ENCODE results near the gene KIF18A.
"Not testable (repeated sequence)": the region's sequence is repeated elsewhere in the genome, so short reads cannot be mapped to it uniquely, and the experiment has no call there.

The KIF18A gene

GRCh38 chr11:28107750-28108618 lies at the start of gene KIF18A, which contains the start of gene METTL15:
Gene KIF18A (minus strand): TSS chr11:28108156. CDS start chr11:28097947, 10,209 bp downstream.
Gene METTL15 (plus strand): TSS chr11:28108388. CDS start chr11:28113335, 4,947 bp downstream.
- in situ Hi-C loops (cut with MboI; ENCODE audit: low sequenced_read_pairs) = no loop called here

GRCh38 chr11:28153586-28153985 lies 45.6 kb upstream of the KIF18A start:
- in situ Hi-C loops (cut with MboI; ENCODE audit: low sequenced_read_pairs) = no loop called here

- in situ Hi-C loops (cut with MboI; ENCODE audit: low sequenced_read_pairs) = no loop called here
Measured at GRCh38 chr11:28152743-28153142, 44.8 kb upstream of the KIF18A start.

- in situ Hi-C loops (cut with MboI; ENCODE audit: low sequenced_read_pairs) = no loop called here
Measured at GRCh38 chr11:28146123-28146751, 38.3 kb upstream of the KIF18A start.

- in situ Hi-C loops (cut with MboI; ENCODE audit: low sequenced_read_pairs) = no loop called here
Measured at GRCh38 chr11:28144808-28145207, 36.9 kb upstream of the KIF18A start.

GRCh38 chr11:28142724-28143123 lies 34.8 kb upstream of the KIF18A start:
- in situ Hi-C loops (cut with MboI; ENCODE audit: low sequenced_read_pairs) = no loop called here

GRCh38 chr11:28140689-28141455 lies 32.9 kb upstream of the KIF18A start:
- in situ Hi-C loops (cut with MboI; ENCODE audit: low sequenced_read_pairs) = no loop called here

GRCh38 chr11:28139841-28140415 lies 32.0 kb upstream of the KIF18A start:
- in situ Hi-C loops (cut with MboI; ENCODE audit: low sequenced_read_pairs) = no loop called here

GRCh38 chr11:28137832-28138231 lies 29.9 kb upstream of the KIF18A start:
- in situ Hi-C loops (cut with MboI; ENCODE audit: low sequenced_read_pairs) = no loop called here

- in situ Hi-C loops (cut with MboI; ENCODE audit: low sequenced_read_pairs) = no loop called here
Measured at GRCh38 chr11:28137366-28137765, 29.4 kb upstream of the KIF18A start.

- in situ Hi-C loops (cut with MboI; ENCODE audit: low sequenced_read_pairs) = not testable (repeated sequence)
Measured at GRCh38 chr11:28136157-28136556, 28.2 kb upstream of the KIF18A start.

- in situ Hi-C loops (cut with MboI; ENCODE audit: low sequenced_read_pairs) = no loop called here
Measured at GRCh38 chr11:28133146-28133545, 25.2 kb upstream of the KIF18A start.

- in situ Hi-C loops (cut with MboI; ENCODE audit: low sequenced_read_pairs) = no loop called here
Measured at GRCh38 chr11:28132548-28132947, 24.6 kb upstream of the KIF18A start.

GRCh38 chr11:28123151-28123581 lies 15.2 kb upstream of the KIF18A start:
- in situ Hi-C loops (cut with MboI; ENCODE audit: low sequenced_read_pairs) = no loop called here

GRCh38 chr11:28117712-28118111 lies 9.8 kb upstream of the KIF18A start:
- in situ Hi-C loops (cut with MboI; ENCODE audit: low sequenced_read_pairs) = no loop called here

GRCh38 chr11:28114731-28115130 lies 6.8 kb upstream of the KIF18A start:
- in situ Hi-C loops (cut with MboI; ENCODE audit: low sequenced_read_pairs) = no loop called here

GRCh38 chr11:28114116-28114515 lies 6.2 kb upstream of the KIF18A start:
- in situ Hi-C loops (cut with MboI; ENCODE audit: low sequenced_read_pairs) = no loop called here

GRCh38 chr11:28110821-28111200 lies 2.9 kb upstream of the KIF18A start:
- in situ Hi-C loops (cut with MboI; ENCODE audit: low sequenced_read_pairs) = no loop called here

GRCh38 chr11:28110108-28110820 lies 2.3 kb upstream of the KIF18A start:
- in situ Hi-C loops (cut with MboI; ENCODE audit: low sequenced_read_pairs) = no loop called here

GRCh38 chr11:28108958-28109357 lies 1.0 kb upstream of the KIF18A start:
- in situ Hi-C loops (cut with MboI; ENCODE audit: low sequenced_read_pairs) = no loop called here

Measured in hTERT RPE-1 (cell line).